Measurements from ENCODE around the gene ICAM2. TPM values are rescaled to one million over a fixed set of nuclear protein-coding genes. Genes with fewer than 3 reads are reported as not detected.
"Not testable (repeated sequence)": the region's sequence is repeated elsewhere in the genome, so short reads cannot be mapped to it uniquely, and the experiment has no call there.

ICAM2 gene
- total and polyA plus RNA-seq, 2 donors (not counting 3 experiments of a cell fraction or from before 2014, with no cell fraction given), result 586 to 2,377 TPM

GRCh38 chr17:64024215-64024654 lies 3.8 kb upstream of the ICAM2 start:
- ChIA-PET CTCF (interaction anchor here (0.8 to 15.1 kb wide), 9 partner anchors 7 to 120 kb away, joined by 3 to 802 read pairs (median 26); partner anchors contain the start of genes CSHL1, ERN1, GH1 and PRR29), POLR2A (interaction anchor here (1.0 kb wide), 1 partner anchor 24 kb away, joined by 6 read pairs; no protein-coding TSS in a partner anchor)
- peak overlapping the region; percentile 45 for H3K9ac ChIP-seq (replicated peaks; ENCODE audit: extremely low read depth, insufficient read depth, low read length)
- intact Hi-C loops (cut with micrococcal nuclease), result loop anchor here (1.0 kb wide), 1 partner anchor 8 kb away; no protein-coding TSS in a partner anchor
- DNase-seq (ENCODE audit: low read depth, low spot score), result peak; percentile 87
- H3K36me3 ChIP-seq (ENCODE audit: control insufficient read depth in 2 of 2, extremely low read depth in 1 of 2, insufficient read depth in 2 of 2, low read length in 2 of 2), result no peaks in the 10 kb centered on the region
- H3K4me3 ChIP-seq (replicated peaks in 1 of 3; ENCODE audit: insufficient read depth in 1 of 3, low read depth in 1 of 3, low read length in 3 of 3), result no peak overlapping the region
- no TSS peak for BruUV-seq (replicated peaks)
- peak overlapping the region; percentile 4 for H3K4me2 ChIP-seq (ENCODE audit: insufficient read depth, low read length)
- FAIRE-seq, result peak; percentile 83
- H3K9me3 ChIP-seq (replicated peaks; ENCODE audit: control insufficient read depth, insufficient read depth, low read length), result no peaks in the 10 kb centered on the region
- H2AFZ ChIP-seq (ENCODE audit: low read depth, low read length), result peak overlapping the region; percentile 44
- peaks cover 14% of the 10 kb centered on the region for H3K79me2 ChIP-seq (ENCODE audit: control insufficient read depth, insufficient read depth, low read length)
- no peaks in the 10 kb centered on the region for H4K20me1 ChIP-seq (replicated peaks; ENCODE audit: control insufficient read depth, extremely low read depth, insufficient read depth, low read length)
- dilution Hi-C loops (cut with MboI; ENCODE audit: extremely low pct_ligation_motif_present, low sequenced_read_pairs), result no loop called here
- peak overlapping the region; percentile 70 for H3K27ac ChIP-seq (ENCODE audit: insufficient read depth, low read depth, low read length)
- H3K9me1 ChIP-seq (replicated peaks; ENCODE audit: control insufficient read depth, extremely low read depth, insufficient read depth, low read length), result no peaks in the 10 kb centered on the region
- TF ChIP-seq EZH2 (IDR thresholded peaks at IDR 0.05; ENCODE audit: borderline replicate concordance, low read depth, low read length, severe bottlenecking), result no peak
- TF ChIP-seq POLR2A (IDR thresholded peaks at IDR 0.05; ENCODE audit: low read depth, low read length), result no peak
- peak; percentile 26 for TF ChIP-seq GATA2 (IDR thresholded peaks at IDR 0.05; ENCODE audit: insufficient read depth, insufficient read length, low read depth, low read length)
- peak; percentile 84 for TF ChIP-seq JUN (IDR thresholded peaks at IDR 0.05; ENCODE audit: borderline replicate concordance, insufficient read depth, insufficient read length, low read depth)
- H3K4me1 ChIP-seq (ENCODE audit: control insufficient read depth, extremely low read depth, insufficient read depth, low read length), result peaks cover 42% of the 10 kb centered on the region
- no peaks in the 10 kb centered on the region for H3K27me3 ChIP-seq (ENCODE audit: control insufficient read depth in 2 of 2, insufficient read depth in 2 of 2, low read length in 2 of 2)

GRCh38 chr17:64022611-64023063 lies 2.2 kb upstream of the ICAM2 start:
- Histone ChIP-seq H3K27ac (ENCODE audit: insufficient read depth, low read depth, low read length) (peak overlapping the region; percentile 16), H4K20me1 (replicated peaks; ENCODE audit: control insufficient read depth, extremely low read depth, insufficient read depth, low read length) (no peaks in the 10 kb centered on the region), H3K79me2 (ENCODE audit: control insufficient read depth, insufficient read depth, low read length) (peaks cover 24% of the 10 kb centered on the region), H3K36me3 (ENCODE audit: control insufficient read depth in 2 of 2, extremely low read depth in 1 of 2, insufficient read depth in 2 of 2, low read length in 2 of 2) (no peaks in the 10 kb centered on the region), H3K4me3 (replicated peaks in 1 of 3; ENCODE audit: insufficient read depth in 1 of 3, low read depth in 1 of 3, low read length in 3 of 3) (no peak overlapping the region), H3K4me1 (ENCODE audit: control insufficient read depth, extremely low read depth, insufficient read depth, low read length) (peaks cover 51% of the 10 kb centered on the region), H3K4me2 (ENCODE audit: insufficient read depth, low read length) (no peak overlapping the region), H3K9ac (replicated peaks; ENCODE audit: extremely low read depth, insufficient read depth, low read length) (no peak overlapping the region), H3K27me3 (ENCODE audit: control insufficient read depth in 2 of 2, insufficient read depth in 2 of 2, low read length in 2 of 2) (no peaks in the 10 kb centered on the region), H2AFZ (ENCODE audit: low read depth, low read length) (no peak overlapping the region), H3K9me3 (replicated peaks; ENCODE audit: control insufficient read depth, insufficient read depth, low read length) (no peaks in the 10 kb centered on the region), H3K9me1 (replicated peaks; ENCODE audit: control insufficient read depth, extremely low read depth, insufficient read depth, low read length) (no peaks in the 10 kb centered on the region)
- TF ChIP-seq POLR2AphosphoS5 (IDR thresholded peaks at IDR 0.05; ENCODE audit: insufficient read depth, low read depth, low read length), result no peak
- TF ChIP-seq GATA2 (IDR thresholded peaks at IDR 0.05; ENCODE audit: insufficient read depth, insufficient read length, low read depth, low read length), result peak; percentile 29
- DNase-seq (ENCODE audit: low read depth, low spot score), result peak; percentile 35
- peak; percentile 70 for FAIRE-seq
- dilution Hi-C loops (cut with MboI; ENCODE audit: extremely low pct_ligation_motif_present, low sequenced_read_pairs) (no loop called here), intact Hi-C loops (cut with micrococcal nuclease) (no loop called here)
- ChIA-PET CTCF (interaction anchor here (1.0 to 15.1 kb wide), 7 partner anchors 13 to 111 kb away, joined by 3 to 802 read pairs (median 19); partner anchors contain the start of genes ERN1 and GH1), POLR2A (interaction anchor here (1.2 kb wide), 1 partner anchor 16 kb away, joined by 6 read pairs; no protein-coding TSS in a partner anchor)
- BruUV-seq (replicated peaks), result no TSS peak

- CTCF ChIA-PET, result interaction anchor here (1.8 to 15.1 kb wide), 7 partner anchors 10 to 112 kb away, joined by 7 to 802 read pairs (median 16); partner anchors contain the start of gene ERN1
- H3K4me1 ChIP-seq (ENCODE audit: control insufficient read depth, extremely low read depth, insufficient read depth, low read length), result peaks cover 67% of the 10 kb centered on the region
- H3K9me1 ChIP-seq (replicated peaks; ENCODE audit: control insufficient read depth, extremely low read depth, insufficient read depth, low read length); H3K9me3 ChIP-seq (replicated peaks; ENCODE audit: control insufficient read depth, insufficient read depth, low read length); H3K36me3 ChIP-seq (ENCODE audit: control insufficient read depth in 2 of 2, extremely low read depth in 1 of 2, insufficient read depth in 2 of 2, low read length in 2 of 2); H2AFZ ChIP-seq (ENCODE audit: low read depth, low read length); DNase-seq (ENCODE audit: low read depth, low spot score); BruUV-seq (replicated peaks); FAIRE-seq; H4K20me1 ChIP-seq (replicated peaks; ENCODE audit: control insufficient read depth, extremely low read depth, insufficient read depth, low read length); dilution Hi-C loops (cut with MboI; ENCODE audit: extremely low pct_ligation_motif_present, low sequenced_read_pairs); H3K27me3 ChIP-seq (ENCODE audit: control insufficient read depth in 2 of 2, insufficient read depth in 2 of 2, low read length in 2 of 2): not testable (repeated sequence)
- intact Hi-C loops (cut with micrococcal nuclease), result loop anchor here (5.0 kb wide), 1 partner anchor 393 kb away; no protein-coding TSS in a partner anchor
- H3K27ac ChIP-seq (ENCODE audit: insufficient read depth, low read depth, low read length), result peak overlapping the region; percentile 94
- H3K9ac ChIP-seq (replicated peaks; ENCODE audit: extremely low read depth, insufficient read depth, low read length), result peak overlapping the region; percentile 91
- H3K79me2 ChIP-seq (ENCODE audit: control insufficient read depth, insufficient read depth, low read length), result peaks cover 33% of the 10 kb centered on the region
- H3K4me2 ChIP-seq (ENCODE audit: insufficient read depth, low read length), result peak overlapping the region; percentile 74
- peak overlapping the region; percentile 49 to 63 (median 54) for H3K4me3 ChIP-seq (replicated peaks in 1 of 3; ENCODE audit: insufficient read depth in 1 of 3, low read depth in 1 of 3, low read length in 3 of 3)
- POLR2A ChIA-PET, result interaction anchor here (0.6 to 2.3 kb wide), 5 partner anchors 11 to 19 kb away, joined by 3 to 13 read pairs (median 3); no protein-coding TSS in a partner anchor
Observed at GRCh38 chr17:64019551-64019961, 877 bp downstream of the ICAM2 start.
